GM19397 (cell line): ENCODE results near the gene MASP1.
"Not testable (repeated sequence)": the region's sequence is repeated elsewhere in the genome, so short reads cannot be mapped to it uniquely, and the experiment has no call there.

Experiments
- ATAC-seq: cut with Tn5 transposase; IDR thresholded peaks from one replicate; pipeline ENCODE4 v1.9.1; 2021; ENCODE audit warnings: mild to moderate bottlenecking, moderate library complexity; ENCODE audit not compliant: unreplicated experiment

MASP1 gene

GRCh38 chr3:187265461-187265955 lies 26.0 kb downstream of the MASP1 start:
- no peak for ATAC-seq

- ATAC-seq, result no peak
These were observed 26.6 kb downstream of the MASP1 start for GRCh38 chr3:187264911-187265310.

GRCh38 chr3:187264021-187264420 lies 27.5 kb downstream of the MASP1 start:
- ATAC-seq, result no peak

GRCh38 chr3:187263270-187263669 lies 28.3 kb downstream of the MASP1 start:
- no peak for ATAC-seq

- no peak for ATAC-seq
These were observed 29.2 kb downstream of the MASP1 start for GRCh38 chr3:187262360-187262759.

GRCh38 chr3:187261541-187261969 lies 30.0 kb downstream of the MASP1 start:
- no peak for ATAC-seq

- no peak for ATAC-seq
These were observed 32.4 kb downstream of the MASP1 start for GRCh38 chr3:187259171-187259570.

- ATAC-seq, result no peak
These were observed 33.4 kb downstream of the MASP1 start for GRCh38 chr3:187257992-187258692.

GRCh38 chr3:187257471-187257870 lies 34.1 kb downstream of the MASP1 start:
- no peak for ATAC-seq

GRCh38 chr3:187256051-187256616 lies 35.4 kb downstream of the MASP1 start:
- no peak for ATAC-seq

- ATAC-seq, result no peak
These were observed 36.2 kb downstream of the MASP1 start for GRCh38 chr3:187255314-187255713.

- ATAC-seq, result no peak
These were observed 39.2 kb downstream of the MASP1 start for GRCh38 chr3:187252311-187252710.

- ATAC-seq, result no peak
These were observed 39.9 kb downstream of the MASP1 start for GRCh38 chr3:187251599-187251998.

GRCh38 chr3:187247398-187247797 lies 44.1 kb downstream of the MASP1 start:
- no peak for ATAC-seq

- ATAC-seq, result no peak
These were observed 47.5 kb downstream of the MASP1 start for GRCh38 chr3:187243933-187244524.

- ATAC-seq, result no peak
These were observed 48.6 kb downstream of the MASP1 start for GRCh38 chr3:187242900-187243299.

GRCh38 chr3:187242435-187242834 lies 49.1 kb downstream of the MASP1 start:
- no peak for ATAC-seq

- ATAC-seq, result not testable (repeated sequence)
These were observed 52.7 kb downstream of the MASP1 start for GRCh38 chr3:187238835-187239234.

GRCh38 chr3:187238239-187238638 lies 53.3 kb downstream of the MASP1 start:
- ATAC-seq, result no peak

- ATAC-seq, result no peak
These were observed 53.8 kb downstream of the MASP1 start for GRCh38 chr3:187237741-187238140.

- ATAC-seq, result no peak
These were observed 54.6 kb downstream of the MASP1 start for GRCh38 chr3:187236962-187237361.

- ATAC-seq, result no peak
These were observed 61.5 kb downstream of the MASP1 start for GRCh38 chr3:187230011-187230410.
